ENCODE measurements around the gene CCNH. TPM values are rescaled to one million over a fixed set of nuclear protein-coding genes. Genes with fewer than 3 reads are reported as not detected.

The CCNH gene
- total RNA-seq, 1 donor: 95.1 TPM

DNA sequence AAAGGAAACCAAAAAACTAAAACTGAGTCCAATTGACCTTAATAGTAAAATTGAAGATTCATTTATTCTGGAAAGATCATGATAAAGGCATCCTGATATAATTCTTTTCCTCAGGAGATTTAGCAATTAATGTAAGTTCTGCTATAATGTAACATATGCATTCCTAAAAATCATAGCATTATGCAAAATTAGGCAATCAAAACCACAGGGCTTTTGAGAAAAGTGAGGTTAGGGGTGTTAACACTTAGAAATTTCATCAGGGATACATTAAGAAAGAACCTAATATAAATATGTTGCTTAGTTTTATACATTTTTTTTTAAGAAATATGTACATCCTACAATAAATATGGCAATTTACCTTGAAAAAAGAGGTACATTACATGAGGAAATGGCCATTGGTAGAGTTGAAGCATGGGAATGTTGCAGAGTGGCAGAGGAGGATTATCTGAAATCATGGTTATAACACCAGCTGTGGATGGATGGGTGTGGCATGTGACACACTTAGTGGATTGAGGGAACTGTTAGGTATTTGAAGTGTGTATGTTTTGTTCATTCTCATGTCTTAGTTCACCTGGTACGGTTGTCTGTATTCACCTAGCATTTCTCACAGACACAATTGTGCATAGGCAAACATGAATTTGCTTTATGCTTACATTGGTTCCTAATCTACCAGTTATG, 51.1 kb downstream of the CCNH start:
- DNase-seq (ENCODE audit: low read depth in 2 of 3, low spot score in 2 of 3): no peak

DNA sequence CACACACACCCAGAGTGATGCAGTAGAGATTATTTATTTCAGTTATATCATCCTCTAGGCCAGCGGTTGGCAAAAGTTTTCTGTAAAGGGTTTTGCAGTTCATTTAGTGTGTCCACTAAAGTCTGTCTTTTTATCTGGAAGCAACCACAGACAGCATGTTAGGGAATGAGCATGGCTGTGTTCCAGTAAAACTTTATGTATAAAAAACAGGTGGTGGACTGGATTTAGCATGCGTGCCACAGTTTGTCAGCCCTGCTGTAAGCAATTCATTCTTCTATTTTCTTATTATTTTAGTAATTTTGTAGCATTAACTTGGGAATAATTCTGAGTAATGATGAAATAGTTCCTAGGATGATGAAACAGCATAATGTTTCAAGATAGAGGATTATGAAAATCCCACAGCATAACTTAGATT, 51.7 kb downstream of the CCNH start:
- DNase-seq (ENCODE audit: low read depth in 2 of 3, low spot score in 2 of 3): no peak

DNA sequence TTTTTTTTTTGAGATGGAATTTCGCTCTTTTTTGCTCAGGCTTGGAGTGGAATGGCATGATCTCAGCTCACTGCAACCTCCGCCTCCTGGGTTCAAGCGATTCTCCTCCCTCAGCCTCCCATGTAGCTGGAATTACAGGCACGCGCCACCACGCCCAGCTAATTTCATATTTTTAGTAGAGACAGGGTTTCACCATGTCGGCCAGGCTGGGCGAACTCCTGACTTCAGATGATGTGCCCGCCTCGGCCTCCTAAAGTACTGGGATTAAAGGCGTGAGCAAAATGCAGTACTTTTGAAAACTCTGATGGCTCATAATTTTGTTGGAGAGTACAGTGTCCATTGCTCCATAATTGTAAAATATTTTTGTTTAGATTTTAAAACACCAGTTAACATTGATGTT, 52.6 kb downstream of the CCNH start:
- no peak for DNase-seq (ENCODE audit: low read depth in 2 of 3, low spot score in 2 of 3)

DNA sequence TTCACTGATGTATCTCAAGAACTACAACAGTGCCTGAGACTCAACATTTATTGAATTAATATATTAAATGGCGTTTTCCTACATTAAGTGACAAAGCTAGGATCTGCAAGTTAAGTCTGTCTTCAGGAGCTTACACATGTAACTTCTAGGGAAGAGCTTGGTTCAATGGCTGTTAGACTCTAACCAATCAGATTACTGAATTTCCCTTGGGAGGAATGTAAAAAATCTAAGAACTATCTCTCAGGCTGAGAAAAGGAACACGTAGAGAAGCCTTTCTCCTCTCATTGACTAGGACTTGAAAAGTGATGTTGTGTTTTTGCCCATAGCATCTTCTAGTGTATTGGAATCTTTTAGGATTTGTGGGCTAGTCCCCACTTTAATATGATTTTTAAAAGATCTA, 53.6 kb downstream of the CCNH start:
- DNase-seq (ENCODE audit: low read depth in 2 of 3, low spot score in 2 of 3): no peak

- DNase-seq (ENCODE audit: low read depth in 2 of 3, low spot score in 2 of 3): no peak
These were observed 58.2 kb downstream of the CCNH start for GRCh38 chr5:87354496-87354895.

DNA sequence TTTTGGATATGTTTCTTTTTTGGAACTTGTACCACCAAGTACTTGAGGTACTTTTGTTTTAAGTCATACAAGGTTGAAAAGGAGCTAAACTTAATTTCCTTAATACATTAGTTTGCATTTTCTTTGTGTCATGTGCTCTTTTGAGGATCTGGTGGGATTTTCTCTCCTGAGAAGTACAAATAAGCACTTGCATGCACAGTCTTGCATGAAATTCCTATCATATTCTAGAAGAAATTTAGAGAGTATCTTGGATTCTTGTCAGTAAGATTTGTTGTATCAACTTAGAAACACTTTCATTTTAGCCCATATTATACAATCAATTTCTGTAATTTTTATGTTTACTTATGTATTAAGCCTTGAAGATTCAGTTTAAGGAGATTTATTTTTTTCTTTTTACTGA, 64.9 kb downstream of the CCNH start:
- no peak for DNase-seq (ENCODE audit: low read depth in 2 of 3, low spot score in 2 of 3)

DNA sequence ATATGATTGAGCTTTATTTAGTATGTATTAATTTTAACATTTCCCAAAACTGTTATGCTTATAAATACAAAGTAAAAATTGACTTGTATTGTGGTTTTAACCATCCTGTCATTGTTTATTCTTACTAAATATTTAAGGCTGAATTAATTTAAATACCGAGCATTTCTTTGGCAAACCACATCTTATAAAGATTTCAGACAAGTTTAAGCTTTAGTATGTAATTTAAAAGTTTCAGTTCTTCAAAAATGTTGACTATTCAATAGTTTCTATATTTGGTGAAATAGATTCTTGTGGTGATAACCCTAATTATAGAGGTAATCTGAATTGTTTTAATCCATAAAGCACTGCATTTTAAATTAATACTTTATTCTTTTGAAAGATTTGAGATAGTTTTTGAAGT, 65.5 kb downstream of the CCNH start:
- DNase-seq (ENCODE audit: low read depth in 2 of 3, low spot score in 2 of 3): no peak

Small RNAs within 50 kb of the gene (small RNA-seq; reads per million reads assigned to genes)
- not detected for gene RNU6-727P

Other genes starting within 250 kb of the CCNH start
- gene RASA1, start 145.0 kb downstream of the CCNH start, total RNA-seq: 18.0 TPM